ENCODE data around the gene PAPSS2. TPM values are rescaled to one million over a fixed set of nuclear protein-coding genes. Genes with fewer than 3 reads are reported as not detected.

The PAPSS2 gene
- total and polyA plus RNA-seq, 2 donors (not counting 1 experiment from before 2014, with no cell fraction given): 102 to 286 TPM

DNA sequence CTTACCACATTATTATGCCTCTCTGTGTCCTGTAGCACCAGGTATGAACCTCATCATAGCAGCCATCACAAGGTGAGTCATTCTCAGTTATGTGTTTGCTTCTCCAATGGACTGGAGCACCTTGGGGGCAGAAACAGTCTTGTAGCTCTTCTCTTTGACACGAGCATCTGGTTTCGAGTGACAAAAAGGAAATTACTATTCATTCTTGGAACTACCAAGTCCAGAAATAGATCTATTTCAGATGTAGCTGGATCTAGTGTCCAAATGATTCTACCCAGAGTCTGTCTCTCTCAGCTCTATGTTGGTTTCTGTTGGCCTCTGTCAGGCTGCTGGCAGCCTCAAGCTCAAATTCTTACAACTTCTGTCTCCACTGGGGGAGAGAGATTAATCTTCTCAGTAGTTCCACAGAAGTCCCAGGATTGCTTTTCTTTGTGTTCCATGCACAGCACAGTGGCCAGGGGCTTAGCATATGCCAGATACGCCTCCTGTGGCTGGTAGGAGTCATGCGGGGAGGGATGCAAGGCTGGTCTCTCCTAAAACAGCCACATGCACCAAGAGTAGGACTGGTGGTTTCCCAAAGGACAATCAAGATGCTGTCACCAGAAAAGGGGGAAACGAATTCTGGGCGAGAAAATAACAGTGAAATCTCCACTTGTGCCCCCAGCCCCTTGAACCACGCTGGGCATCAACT is 37.2 kb upstream of the PAPSS2 start:
- Histone ChIP-seq H2AFZ (ENCODE audit: low read length) (no peak overlapping the region), H3K4me2 (ENCODE audit: extremely low read depth, insufficient read depth, low read length) (no peak overlapping the region), H3K36me3 (ENCODE audit: control insufficient read depth, insufficient read depth, low read length) (no peaks in the 10 kb centered on the region), H3K27me3 (ENCODE audit: control insufficient read depth, insufficient read depth, low read length) (no peaks in the 10 kb centered on the region), H3K9me3 (ENCODE audit: control insufficient read depth, insufficient read depth, low read depth, low read length) (no peaks in the 10 kb centered on the region), H3K79me2 (ENCODE audit: control insufficient read depth, insufficient read depth, low read length) (no peaks in the 10 kb centered on the region), H3K9ac (ENCODE audit: insufficient read depth, low read length) (no peak overlapping the region), H3K4me1 (ENCODE audit: control insufficient read depth, extremely low read depth, insufficient read depth, low read length) (no peaks in the 10 kb centered on the region), H4K20me1 (ENCODE audit: control insufficient read depth, extremely low read depth, insufficient read depth, low read length) (no peaks in the 10 kb centered on the region), H3K4me3 (replicated peaks in 1 of 4; ENCODE audit: control extremely low read depth in 1 of 4, insufficient read depth in 1 of 4, low read depth in 3 of 4, low read length in 4 of 4) (no peak overlapping the region), H3K27ac (ENCODE audit: insufficient read depth, low read length) (no peak overlapping the region)
- DNase-seq (ENCODE audit: low read depth in 2 of 2): no peak
- TF ChIP-seq, protein P1, sequence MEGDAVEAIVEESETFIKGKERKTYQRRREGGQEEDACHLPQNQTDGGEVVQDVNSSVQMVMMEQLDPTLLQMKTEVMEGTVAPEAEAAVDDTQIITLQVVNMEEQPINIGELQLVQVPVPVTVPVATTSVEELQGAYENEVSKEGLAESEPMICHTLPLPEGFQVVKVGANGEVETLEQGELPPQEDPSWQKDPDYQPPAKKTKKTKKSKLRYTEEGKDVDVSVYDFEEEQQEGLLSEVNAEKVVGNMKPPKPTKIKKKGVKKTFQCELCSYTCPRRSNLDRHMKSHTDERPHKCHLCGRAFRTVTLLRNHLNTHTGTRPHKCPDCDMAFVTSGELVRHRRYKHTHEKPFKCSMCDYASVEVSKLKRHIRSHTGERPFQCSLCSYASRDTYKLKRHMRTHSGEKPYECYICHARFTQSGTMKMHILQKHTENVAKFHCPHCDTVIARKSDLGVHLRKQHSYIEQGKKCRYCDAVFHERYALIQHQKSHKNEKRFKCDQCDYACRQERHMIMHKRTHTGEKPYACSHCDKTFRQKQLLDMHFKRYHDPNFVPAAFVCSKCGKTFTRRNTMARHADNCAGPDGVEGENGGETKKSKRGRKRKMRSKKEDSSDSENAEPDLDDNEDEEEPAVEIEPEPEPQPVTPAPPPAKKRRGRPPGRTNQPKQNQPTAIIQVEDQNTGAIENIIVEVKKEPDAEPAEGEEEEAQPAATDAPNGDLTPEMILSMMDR (conservative IDR thresholded peaks at IDR 0.05 in 1 of 2, IDR thresholded peaks at IDR 0.05 in 1 of 2; ENCODE audit: low read depth in 1 of 2, low read length in 2 of 2): no peak
- no peak for TF ChIP-seq EZH2 (IDR thresholded peaks at IDR 0.05; ENCODE audit: low read length, missing control alignments)

DNA sequence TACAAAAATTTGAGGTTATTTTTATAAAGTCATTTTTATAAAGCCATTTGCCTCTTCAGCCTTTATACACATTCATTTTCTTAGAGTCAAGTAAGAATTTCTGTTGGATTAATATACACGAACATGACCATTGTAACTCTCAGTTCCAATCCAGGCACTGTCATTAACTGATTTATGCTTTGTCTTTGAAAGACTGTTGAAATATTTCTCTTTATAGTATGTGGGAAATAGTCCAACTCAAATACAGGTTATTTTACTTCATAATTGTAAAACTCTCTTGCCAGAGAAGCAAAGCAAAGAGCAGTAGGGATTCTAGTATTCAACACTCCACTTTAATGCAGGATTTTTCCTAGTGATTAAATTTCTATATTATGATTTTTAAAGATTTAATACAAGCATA is 36.5 kb upstream of the PAPSS2 start:
- Histone ChIP-seq H3K4me2 (ENCODE audit: extremely low read depth, insufficient read depth, low read length) (no peak overlapping the region), H4K20me1 (ENCODE audit: control insufficient read depth, extremely low read depth, insufficient read depth, low read length) (no peaks in the 10 kb centered on the region), H2AFZ (ENCODE audit: low read length) (no peak overlapping the region), H3K4me3 (replicated peaks in 1 of 4; ENCODE audit: control extremely low read depth in 1 of 4, insufficient read depth in 1 of 4, low read depth in 3 of 4, low read length in 4 of 4) (no peak overlapping the region), H3K36me3 (ENCODE audit: control insufficient read depth, insufficient read depth, low read length) (no peaks in the 10 kb centered on the region), H3K9ac (ENCODE audit: insufficient read depth, low read length) (no peak overlapping the region), H3K9me3 (ENCODE audit: control insufficient read depth, insufficient read depth, low read depth, low read length) (no peaks in the 10 kb centered on the region), H3K27ac (ENCODE audit: insufficient read depth, low read length) (no peak overlapping the region), H3K27me3 (ENCODE audit: control insufficient read depth, insufficient read depth, low read length) (no peaks in the 10 kb centered on the region), H3K79me2 (ENCODE audit: control insufficient read depth, insufficient read depth, low read length) (no peaks in the 10 kb centered on the region), H3K4me1 (ENCODE audit: control insufficient read depth, extremely low read depth, insufficient read depth, low read length) (no peaks in the 10 kb centered on the region)
- DNase-seq (ENCODE audit: low read depth in 2 of 2): no peak
- TF ChIP-seq EZH2 (IDR thresholded peaks at IDR 0.05; ENCODE audit: low read length, missing control alignments): no peak
- TF ChIP-seq, protein P1 (conservative IDR thresholded peaks at IDR 0.05 in 1 of 2, IDR thresholded peaks at IDR 0.05 in 1 of 2; ENCODE audit: low read depth in 1 of 2, low read length in 2 of 2): no peak

DNA sequence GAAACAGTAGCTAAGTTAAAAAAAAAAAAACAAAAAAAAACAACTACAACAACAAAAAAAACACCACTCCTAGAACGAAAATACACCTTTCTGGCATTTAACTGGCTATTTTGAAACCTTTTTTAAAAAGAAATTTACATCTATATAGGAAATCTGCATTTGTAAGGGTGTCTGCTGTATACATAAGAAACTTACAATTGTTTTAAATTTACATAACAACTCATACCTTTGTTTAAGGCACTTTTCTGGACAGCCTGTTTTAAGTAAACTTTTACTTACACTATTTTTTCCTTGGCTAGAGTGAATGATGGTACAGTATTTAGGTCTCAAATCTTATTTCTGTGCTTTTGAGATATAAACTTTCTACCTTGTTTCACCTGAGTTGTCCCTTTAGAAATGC is 34.0 kb upstream of the PAPSS2 start:
- no peak for DNase-seq (ENCODE audit: low read depth in 2 of 2)
- Histone ChIP-seq H3K9me3 (ENCODE audit: control insufficient read depth, insufficient read depth, low read depth, low read length) (no peaks in the 10 kb centered on the region), H2AFZ (ENCODE audit: low read length) (no peak overlapping the region)

More for the DNA sequence above, 34.0 kb upstream of the PAPSS2 start:
- Histone ChIP-seq H3K27ac (ENCODE audit: insufficient read depth, low read length) (no peak overlapping the region), H3K27me3 (ENCODE audit: control insufficient read depth, insufficient read depth, low read length) (no peaks in the 10 kb centered on the region), H3K4me2 (ENCODE audit: extremely low read depth, insufficient read depth, low read length) (no peak overlapping the region), H3K4me3 (replicated peaks in 1 of 4; ENCODE audit: control extremely low read depth in 1 of 4, insufficient read depth in 1 of 4, low read depth in 3 of 4, low read length in 4 of 4) (no peak overlapping the region), H3K9ac (ENCODE audit: insufficient read depth, low read length) (no peak overlapping the region), H3K36me3 (ENCODE audit: control insufficient read depth, insufficient read depth, low read length) (no peaks in the 10 kb centered on the region), H3K4me1 (ENCODE audit: control insufficient read depth, extremely low read depth, insufficient read depth, low read length) (no peaks in the 10 kb centered on the region), H3K79me2 (ENCODE audit: control insufficient read depth, insufficient read depth, low read length) (no peaks in the 10 kb centered on the region), H4K20me1 (ENCODE audit: control insufficient read depth, extremely low read depth, insufficient read depth, low read length) (no peaks in the 10 kb centered on the region)
- TF ChIP-seq, protein P1 (conservative IDR thresholded peaks at IDR 0.05 in 1 of 2, IDR thresholded peaks at IDR 0.05 in 1 of 2; ENCODE audit: low read depth in 1 of 2, low read length in 2 of 2): no peak
- no peak for TF ChIP-seq EZH2 (IDR thresholded peaks at IDR 0.05; ENCODE audit: low read length, missing control alignments)
